ENCODE data around the gene PPP2R5D.

DNA sequence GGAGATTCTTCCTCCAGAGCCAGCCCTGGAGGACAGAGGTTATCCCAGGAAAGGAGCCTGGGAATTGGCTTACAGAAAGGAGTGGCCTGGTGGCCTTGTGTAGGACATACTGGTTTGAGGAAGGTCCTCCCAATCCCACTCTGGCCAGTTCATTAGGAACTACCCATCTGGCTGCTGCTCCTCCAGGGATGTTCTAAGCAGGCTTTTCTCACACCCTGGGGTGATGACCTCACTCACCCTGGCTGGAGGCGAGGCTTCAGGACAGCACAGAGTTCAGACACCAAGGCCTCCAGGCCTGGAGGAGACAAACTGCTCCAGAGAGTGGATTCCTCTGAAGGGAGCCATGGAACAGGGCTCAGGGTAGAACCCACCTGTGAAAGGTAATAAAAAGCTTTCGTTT lies 14.9 kb upstream of the PPP2R5D start:
- TF ChIP-seq YY1 (IDR thresholded peaks at IDR 0.05; ENCODE audit: insufficient read depth, insufficient read length) (no peak), ZNF274 (IDR thresholded peaks at IDR 0.05; ENCODE audit: low read depth, low read length) (no peak), SUZ12 (IDR thresholded peaks at IDR 0.05; ENCODE audit: extremely low read depth, insufficient read depth, insufficient read length) (no peak)

All from NT2/D1 (cell line).